MCF 10A (cell line): Measurements from ENCODE around the gene NAALADL2. TPM values are rescaled to one million over a fixed set of nuclear protein-coding genes. Genes with fewer than 3 reads are reported as not detected.

Experiments used
- BruUV-seq: library from RNA; stranded (reverse); fragments of 400-500 nt; replicated peaks from 2 replicates; lab custom pipeline; 2021; lab: Mats Ljungman, UMichigan
- CTCF ChIA-PET: fragments of 300-600 bp; sonication (Branson Sonifier 250); formaldehyde crosslinking; extraction: SDS; loops from one replicate; lab custom pipeline; 2021; ENCODE audit warnings: antibody characterized with exemption, inconsistent platforms; lab: Yijun Ruan, JAX
- POLR2A ChIA-PET: fragments of 300-600, 350-650 bp; sonication (Branson Sonifier 250); formaldehyde crosslinking; extraction: SDS; loops from one replicate; lab custom pipeline; 2020; ENCODE audit warnings: antibody characterized with exemption, inconsistent platforms; lab: Yijun Ruan, JAX
- DNase-seq: peaks from one replicate; pipeline ENCODE4 v3.0.0-alpha.2; 2018; ENCODE audit not compliant: unreplicated experiment
- H3K27ac Mint-ChIP-seq: one replicate; pipeline ENCODE4 v1.8.0; 2022; ENCODE audit warnings: mild to moderate bottlenecking, low read depth, mixed read lengths; ENCODE audit not compliant: unreplicated experiment
- H3K27me3 Mint-ChIP-seq: one replicate; pipeline ENCODE4 v1.8.0; 2022; ENCODE audit warnings: mixed read lengths; ENCODE audit not compliant: insufficient read depth, unreplicated experiment
- H3K36me3 Mint-ChIP-seq: one replicate; pipeline ENCODE4 v1.8.0; 2022; ENCODE audit warnings: mild to moderate bottlenecking, moderate library complexity, mixed read lengths; ENCODE audit not compliant: insufficient read depth, unreplicated experiment
- H3K4me1 Mint-ChIP-seq: one replicate; pipeline ENCODE4 v1.8.0; 2022; ENCODE audit warnings: mixed read lengths; ENCODE audit not compliant: insufficient read depth, unreplicated experiment
- H3K4me3 Mint-ChIP-seq: one replicate; pipeline ENCODE4 v1.8.0; 2022; ENCODE audit warnings: mild to moderate bottlenecking, moderate library complexity, mixed read lengths; ENCODE audit not compliant: unreplicated experiment
- H3K9me3 Mint-ChIP-seq: one replicate; pipeline ENCODE4 v1.8.0; 2022; ENCODE audit warnings: mixed read lengths; ENCODE audit not compliant: unreplicated experiment
- CTCF ChIP-seq: fragments of 200-600 bp; IDR thresholded peaks from one replicate; pipeline ENCODE4 v1.8.0; 2022; ENCODE audit warnings: antibody characterized with exemption, mild to moderate bottlenecking; ENCODE audit not compliant: unreplicated experiment
- intact Hi-C: fragments of 100-400 bp; cut with micrococcal nuclease; formaldehyde crosslinking; loops from 2 replicates; pipeline ENCODE4 v1.14.1; 2022
- total RNA-seq: library from RNA; stranded (reverse); gene quantifications from 2 replicates; pipeline ENCODE4 v1.2.3, GENCODE V29; 2022

Gene NAALADL2
- total RNA-seq, 1 experiment from 2014 or later = 4.2 TPM

GRCh38 chr3:175273573-175273972 lies 414.4 kb downstream of the NAALADL2 start:
- no TSS peak for BruUV-seq

GRCh38 chr3:175274056-175274455 lies 414.9 kb downstream of the NAALADL2 start:
- intact Hi-C loops = no loop called here
- POLR2A ChIA-PET = no interaction called here
- no peaks in the 10 kb centered on the region for H3K36me3 Mint-ChIP-seq
- no peak for TF ChIP-seq CTCF
- no peak overlapping the region for H3K4me3 Mint-ChIP-seq
- no TSS peak for BruUV-seq
- no peak for DNase-seq
- no peaks in the 10 kb centered on the region for H3K9me3 Mint-ChIP-seq
- peaks cover 8% of the 10 kb centered on the region for H3K4me1 Mint-ChIP-seq
- CTCF ChIA-PET = no interaction called here
- H3K27ac Mint-ChIP-seq = no peak overlapping the region
- H3K27me3 Mint-ChIP-seq = no peaks in the 10 kb centered on the region

More at GRCh38 chr3:175273573-175273972, 414.4 kb downstream of the NAALADL2 start:
- H3K27ac Mint-ChIP-seq = no peak overlapping the region
- no peak for DNase-seq
- H3K4me3 Mint-ChIP-seq = no peak overlapping the region
- H3K27me3 Mint-ChIP-seq = no peaks in the 10 kb centered on the region
- CTCF ChIA-PET = no interaction called here
- H3K4me1 Mint-ChIP-seq = peaks cover 8% of the 10 kb centered on the region
- POLR2A ChIA-PET = no interaction called here
- TF ChIP-seq CTCF = no peak
- H3K36me3 Mint-ChIP-seq = no peaks in the 10 kb centered on the region
- intact Hi-C loops = no loop called here
- H3K9me3 Mint-ChIP-seq = no peaks in the 10 kb centered on the region

- H3K4me1 Mint-ChIP-seq = peaks cover 8% of the 10 kb centered on the region
- no peaks in the 10 kb centered on the region for H3K27me3 Mint-ChIP-seq
- no peaks in the 10 kb centered on the region for H3K36me3 Mint-ChIP-seq
- no peak for TF ChIP-seq CTCF
- no TSS peak for BruUV-seq
- CTCF ChIA-PET = interaction anchor here (0.7 kb wide), 1 partner anchor 73 kb away, joined by 3 read pairs; no protein-coding TSS in a partner anchor
- POLR2A ChIA-PET = no interaction called here
- H3K4me3 Mint-ChIP-seq = no peak overlapping the region
- no peak overlapping the region for H3K27ac Mint-ChIP-seq
- no peak for DNase-seq
- no peaks in the 10 kb centered on the region for H3K9me3 Mint-ChIP-seq
- intact Hi-C loops = no loop called here
Observed at GRCh38 chr3:175274474-175275218, 415.5 kb downstream of the NAALADL2 start.

- H3K27me3 Mint-ChIP-seq = no peaks in the 10 kb centered on the region
- no peak for DNase-seq
- ChIA-PET POLR2A (no interaction called here), CTCF (no interaction called here)
- no peak overlapping the region for H3K4me3 Mint-ChIP-seq
- no TSS peak for BruUV-seq
- no peaks in the 10 kb centered on the region for H3K36me3 Mint-ChIP-seq
- no peak for TF ChIP-seq CTCF
- H3K4me1 Mint-ChIP-seq = no peaks in the 10 kb centered on the region
- no peaks in the 10 kb centered on the region for H3K9me3 Mint-ChIP-seq
- no peak overlapping the region for H3K27ac Mint-ChIP-seq
- intact Hi-C loops = no loop called here
Observed at GRCh38 chr3:175278680-175279079, 419.5 kb downstream of the NAALADL2 start.
